K562 (cell line): ENCODE measurements around the gene ZDHHC8. TPM values are rescaled to one million over a fixed set of nuclear protein-coding genes. Genes with fewer than 3 reads are reported as not detected.

ENCODE experiments used
- ATAC-seq: fragments of 200-7000 bp; cut with Tn5 transposase; 3 replicates; pipeline ENCODE4 v1.9.1; 2020; ENCODE audit warnings: moderate library complexity
- BruUV-seq: library from RNA; stranded (reverse); fragments of 400-500 nt; replicated peaks from 2 replicates; lab custom pipeline; 2021; lab: Mats Ljungman, UMichigan
- CTCF ChIA-PET: fragments of 300-600 bp; formaldehyde crosslinking; extraction: SDS; loops from one replicate; lab custom pipeline; 2021; ENCODE audit warnings: low intra/inter-chr PET ratio; lab: Yijun Ruan, JAX
- POLR2A ChIA-PET: fragments of 300-600, 350-650 bp; sonication (Branson Sonifier 250); formaldehyde crosslinking; extraction: SDS; loops from one replicate; lab custom pipeline; 2021; ENCODE audit warnings: antibody characterized with exemption, inconsistent platforms; lab: Yijun Ruan, JAX
- DNase-seq, 4 experiments: peaks; one replicate each; pipeline versions ENCODE4 v3.0.0 to v3.0.0-alpha.2; 2011 to 2018; ENCODE audit warnings: low spot score in 3 of 4, mixed read lengths in 3 of 4; ENCODE audit errors: extremely low read depth in 1 of 4
- FAIRE-seq: peaks from 2 replicates; lab custom pipeline; 2011; peaks lifted over from hg19 to GRCh38; lab: Jason Lieb, UNC
- H2AFZ ChIP-seq: 2 replicates; pipeline ENCODE4 v1.6.0; 2011; ENCODE audit warnings: low read depth, low read length, control low read depth, inconsistent platforms
- H3K27ac ChIP-seq: fragments of 200-600 bp; 3 replicates; pipeline ENCODE4 v1.8.0; 2011; ENCODE audit warnings: low read depth, mild to moderate bottlenecking, control low read depth, inconsistent platforms, low read length, moderate library complexity, mixed read lengths; ENCODE audit errors: extremely low read depth
- H3K27me3 ChIP-seq, 2 experiments: fragments of 300-600 bp in 1 of 2; 2 replicates in 1 of 2; 3 replicates in 1 of 2; pipeline versions ENCODE4 v1.6.0 to v1.8.0; 2011; ENCODE audit warnings: inconsistent platforms in 2 of 2, low read length in 2 of 2, mild to moderate bottlenecking in 1 of 2, mixed read lengths in 1 of 2, moderate library complexity in 1 of 2; ENCODE audit not compliant: control insufficient read depth in 2 of 2, insufficient read depth in 2 of 2
- H3K36me3 ChIP-seq: fragments of 300-600 bp; 3 replicates; pipeline ENCODE4 v1.8.0; 2011; ENCODE audit warnings: mild to moderate bottlenecking, low read length, inconsistent platforms; ENCODE audit not compliant: control insufficient read depth, insufficient read depth
- H3K4me1 ChIP-seq, 2 experiments: fragments of 200-600 bp in 1 of 2; replicated peaks in 1 of 2; 2 replicates in 1 of 2; 3 replicates in 1 of 2; pipeline versions ENCODE4 v1.5.1 to v1.8.0; 2011; ENCODE audit warnings: inconsistent platforms in 2 of 2, low read length in 2 of 2, mild to moderate bottlenecking in 1 of 2, mixed read lengths in 1 of 2, moderate library complexity in 1 of 2; ENCODE audit not compliant: control insufficient read depth in 2 of 2, insufficient read depth in 2 of 2
- H3K4me2 ChIP-seq: 2 replicates; pipeline ENCODE4 v1.6.1; 2011; ENCODE audit warnings: low read length, control low read depth, inconsistent platforms, mixed read lengths; ENCODE audit not compliant: insufficient read depth
- H3K4me3 ChIP-seq: fragments of 200-600 bp; sonication (generic), shearing (Covaris generic); 2 replicates; pipeline ENCODE4 v1.5.1; 2016; ENCODE audit warnings: control low read depth, inconsistent platforms
- H3K79me2 ChIP-seq: fragments of 200-600 bp; 3 replicates; pipeline ENCODE4 v1.8.0; 2011; ENCODE audit warnings: low read length, inconsistent platforms; ENCODE audit not compliant: control insufficient read depth, insufficient read depth
- H3K9ac ChIP-seq, 2 experiments: 2 replicates each; pipeline versions ENCODE4 v1.6.0 to v1.6.1; 2011; ENCODE audit warnings: low read depth in 2 of 2, low read length in 2 of 2, control low read depth in 1 of 2, inconsistent platforms in 1 of 2, mild to moderate bottlenecking in 1 of 2, mixed read lengths in 1 of 2; ENCODE audit not compliant: insufficient read depth in 1 of 2
- H3K9me1 ChIP-seq: one replicate; pipeline ENCODE4 v1.6.0; 2011; ENCODE audit warnings: inconsistent platforms, mild to moderate bottlenecking, low read length, moderate library complexity; ENCODE audit not compliant: control insufficient read depth, insufficient read depth
- H3K9me3 ChIP-seq: replicated peaks from 2 replicates; pipeline ENCODE4 v1.5.1; 2011; ENCODE audit warnings: low read depth, low read length, inconsistent platforms; ENCODE audit not compliant: control insufficient read depth, insufficient read depth
- H4K20me1 ChIP-seq: replicated peaks from 2 replicates; pipeline ENCODE4 v1.6.1; 2011; ENCODE audit warnings: low read length, inconsistent platforms, mixed read lengths; ENCODE audit not compliant: control insufficient read depth, insufficient read depth
- BRCA1 ChIP-seq, 2 experiments: fragments of 450-650 bp in 1 of 2; sonication (generic) in 1 of 2; formaldehyde crosslinking in 1 of 2; IDR thresholded peaks; 2 replicates each; pipeline versions ENCODE4 v1.5.0 to v1.6.1; 2017 to 2020; ENCODE audit warnings: mild to moderate bottlenecking in 1 of 2, missing genetic modification reagents in 1 of 2
- CSDE1 ChIP-seq, 2 experiments: fragments of 450-650 bp; IDR thresholded peaks; 2 replicates each; pipeline ENCODE4 v1.6.1; 2016; ENCODE audit warnings: mild to moderate bottlenecking in 1 of 2
- FOS ChIP-seq: IDR thresholded peaks from 3 replicates; pipeline ENCODE4 v1.6.1; 2011; ENCODE audit not compliant: insufficient read length; ENCODE audit errors: extremely low read depth
- GATAD2A ChIP-seq: fragments of 450-650 bp; IDR thresholded peaks from 2 replicates; pipeline ENCODE4 v1.6.1; 2017
- HDAC1 ChIP-seq, 2 experiments: fragments of 450-650 bp; IDR thresholded peaks; 2 replicates each; pipeline ENCODE4 v1.6.1; 2016 to 2017; ENCODE audit warnings: inconsistent platforms in 1 of 2, mild to moderate bottlenecking in 1 of 2, moderate library complexity in 1 of 2
- HDAC3 ChIP-seq: fragments of 450-650 bp; IDR thresholded peaks from 2 replicates; pipeline ENCODE4 v1.6.1; 2018; ENCODE audit warnings: borderline replicate concordance, mild to moderate bottlenecking, moderate library complexity; ENCODE audit not compliant: partially characterized antibody
- HDAC8 ChIP-seq: fragments of 450-650 bp; IDR thresholded peaks from 2 replicates; pipeline ENCODE4 v1.6.1; 2016; ENCODE audit warnings: mild to moderate bottlenecking, missing genetic modification characterization, moderate library complexity, missing compliant biosample characterization
- MAZ ChIP-seq, 2 experiments: fragments of 450-650 bp in 1 of 2; sonication (generic) in 1 of 2; formaldehyde crosslinking; IDR thresholded peaks in 1 of 2; conservative IDR thresholded peaks in 1 of 2; 2 replicates each; pipeline versions ENCODE4 v1.4.0 to v1.5.0; 2020; ENCODE audit warnings: mild to moderate bottlenecking in 1 of 2, missing genetic modification reagents in 1 of 2
- NCOA4 ChIP-seq: fragments of 450-650 bp; IDR thresholded peaks from 2 replicates; pipeline ENCODE4 v1.6.1; 2018; ENCODE audit warnings: mild to moderate bottlenecking; ENCODE audit not compliant: partially characterized antibody
- NFATC3 ChIP-seq: fragments of 450-650 bp; IDR thresholded peaks from 2 replicates; pipeline ENCODE4 v1.6.1; 2017; ENCODE audit warnings: mild to moderate bottlenecking
- RBM25 ChIP-seq: fragments of 200-400 bp; formaldehyde crosslinking; IDR thresholded peaks from 2 replicates; pipeline ENCODE4 v1.6.1; 2018; ENCODE audit warnings: low read length, low read depth, moderate library complexity; ENCODE audit not compliant: severe bottlenecking
- RFX5 ChIP-seq: IDR thresholded peaks from 2 replicates; pipeline ENCODE4 v1.6.1; 2011; ENCODE audit warnings: low read depth, mild to moderate bottlenecking, improper control_type of control experiment, low read length
- SETDB1 ChIP-seq: IDR thresholded peaks from one replicate; pipeline ENCODE4 v1.6.1; 2012; ENCODE audit warnings: low read length, control low read depth, inconsistent platforms
- SMAD1 ChIP-seq: fragments of 150-350 bp; IDR thresholded peaks from 2 replicates; pipeline ENCODE4 v1.6.1; 2014; ENCODE audit warnings: low read length, low read depth; ENCODE audit not compliant: partially characterized antibody
- SMARCA4 ChIP-seq: fragments of 450-650 bp; IDR thresholded peaks from 2 replicates; pipeline ENCODE4 v1.6.1; 2016
- SRSF3 ChIP-seq: fragments of 200-400 bp; formaldehyde crosslinking; IDR thresholded peaks from 2 replicates; pipeline ENCODE4 v1.6.1; 2016; ENCODE audit warnings: mild to moderate bottlenecking, low read length, moderate library complexity; ENCODE audit not compliant: insufficient read depth
- TCF7 ChIP-seq: sonication (generic); IDR thresholded peaks from 2 replicates; pipeline ENCODE4 v1.6.1; 2016; ENCODE audit warnings: antibody characterized with exemption, borderline replicate concordance
- ZNF253 ChIP-seq: fragments of 250-450 bp; sonication (Bioruptor Pico); conservative IDR thresholded peaks from 2 replicates; pipeline ENCODE4 v1.6.1; 2021; ENCODE audit warnings: mild to moderate bottlenecking
- ZNF324 ChIP-seq: fragments of 250-450 bp; sonication (Bioruptor Pico); IDR thresholded peaks from 2 replicates; pipeline ENCODE4 v1.4.0; 2020; ENCODE audit warnings: mild to moderate bottlenecking
- ZNF551 ChIP-seq: fragments of 250-450 bp; sonication (Bioruptor Pico); IDR thresholded peaks from 2 replicates; pipeline ENCODE4 v1.5.0; 2021; ENCODE audit warnings: mild to moderate bottlenecking, moderate library complexity
- ZNF696 ChIP-seq: fragments of 250-450 bp; sonication (Bioruptor Pico); conservative IDR thresholded peaks from 2 replicates; pipeline ENCODE4 v1.4.0; 2020; ENCODE audit warnings: mild to moderate bottlenecking, moderate library complexity
- WGBS: fragments of 100-300 bp; shearing (Covaris generic); methylation state at CpG from one replicate; pipeline ENCODE4 v1.1.6; 2016; ENCODE audit warnings: low coverage, mixed read lengths; ENCODE audit not compliant: insufficient coverage; ENCODE audit errors: missing lambda C conversion rate; 5-methylcytosine and 5-hydroxymethylcytosine counted together
- in situ Hi-C: fragments of 300-500 bp; cut with MboI; formaldehyde crosslinking; loops from 4 replicates; pipeline ENCODE4 v1.15.0; 2018; ENCODE audit warnings: inconsistent platforms, mixed read lengths
- intact Hi-C: fragments of 100-400 bp; cut with micrococcal nuclease; formaldehyde crosslinking; loops from 2 replicates; pipeline ENCODE4 v1.14.2; 2022
- polyA plus RNA-seq, 8 experiments: library from polyadenylated mRNA; depleted of rRNA in 4 of 8; stranded (reverse) in 5 of 8; unstranded in 3 of 8; fragments of >200 nt; fragmentation: Nextera tagmentation in 2 of 8; fragmentation: Illumina TruSeq in 1 of 8; extraction: Ambion mirVana in 2 of 8; extraction: Trizol in 1 of 8; gene quantifications; 2 replicates each; pipeline versions ENCODE4 v1.2.1 to v1.2.3, GENCODE V29; 2011 to 2014; ENCODE audit warnings: inconsistent platforms in 1 of 8, missing spikeins in 1 of 8
- total RNA-seq, 7 experiments: library from RNA; depleted of rRNA in 6 of 7; stranded (reverse); fragments of >200 nt in 6 of 7; fragmentation: Illumina TruSeq in 2 of 7; extraction: Trizol in 2 of 7; gene quantifications; 2 replicates each; pipeline versions ENCODE4 v1.2.1 to v1.2.3, GENCODE V29; 2011 to 2021; ENCODE audit warnings: low replicate concordance in 1 of 7
- TF ChIP-seq, protein P1 (sequence below): sonication (generic); formaldehyde crosslinking; IDR thresholded peaks from 2 replicates; pipeline ENCODE4 v1.8.0; 2022; ENCODE audit warnings: missing genetic modification reagents, mild to moderate bottlenecking, borderline replicate concordance
- TF ChIP-seq, protein P2 (sequence below): sonication (generic); formaldehyde crosslinking; IDR thresholded peaks from 2 replicates; pipeline ENCODE4 v1.9.0; 2022; ENCODE audit warnings: mild to moderate bottlenecking, missing genetic modification reagents
- TF ChIP-seq, protein P3 (sequence below): fragments of 250-450 bp; sonication (Bioruptor Pico); IDR thresholded peaks from 2 replicates; pipeline ENCODE4 v1.9.0; 2021; ENCODE audit warnings: mild to moderate bottlenecking

Gene ZDHHC8
- total and polyA plus RNA-seq, 9 of the 15 experiments (the other 6 are each of a cell fraction or from before 2014, with no cell fraction given): 0.04 to 109 (median 16.4) TPM

DNA sequence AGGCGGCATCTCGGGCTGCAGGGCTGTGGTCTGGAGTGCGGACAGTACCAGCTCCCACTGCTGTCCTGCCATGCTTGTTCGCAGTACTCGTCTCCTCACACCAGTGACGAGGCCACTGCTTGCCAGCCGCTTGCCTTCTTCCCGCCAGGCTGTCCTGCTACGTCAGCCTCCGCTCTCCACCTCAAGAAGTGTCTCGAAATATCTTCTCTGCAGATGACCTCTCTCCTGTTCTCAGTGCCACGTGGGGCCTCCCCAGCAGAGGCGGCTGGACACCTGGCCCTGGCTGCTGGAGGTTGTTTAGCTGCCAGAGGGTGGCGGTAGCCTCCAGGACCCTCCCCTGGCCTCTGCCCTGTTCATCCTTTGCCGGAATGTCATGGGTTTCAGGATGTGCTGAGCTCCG lies 22.3 kb downstream of the ZDHHC8 start:
- H3K9me1 ChIP-seq: no peaks in the 10 kb centered on the region
- POLR2A ChIA-PET: interaction anchor here (0.7 to 1.6 kb wide), 10 partner anchors 10 to 250 kb away, joined by 3 to 7 read pairs (median 3); no protein-coding TSS in a partner anchor
- peak in 3 of 4 experiments; percentile 61 to 68 (median 61) for DNase-seq
- no TSS peak for BruUV-seq
- peak; percentile 57 for FAIRE-seq
- H3K27ac ChIP-seq: no peak overlapping the region
- no peak overlapping the region for H3K4me3 ChIP-seq
- H3K9ac ChIP-seq: peak overlapping the region in 1 of 2 experiments; percentile 73; a peak in 2 of 4 replicates
- CTCF ChIA-PET: interaction anchor here (0.6 to 1.0 kb wide), 4 partner anchors 115 to 303 kb away, joined by 3 to 4 read pairs (median 3); no protein-coding TSS in a partner anchor
- H3K4me1 ChIP-seq: peaks cover 0 to 78% of the 10 kb centered on the region in 2 experiments; a peak in 2 of 5 replicates
- no peak overlapping the region for H3K4me2 ChIP-seq
- in situ Hi-C loops: loop anchor here (25.0 kb wide), 1 partner anchor 533 kb away; no protein-coding TSS in a partner anchor
- intact Hi-C loops: loop anchor here (10.0 kb wide), 1 partner anchor 261 kb away; no protein-coding TSS in a partner anchor
- no peak overlapping the region for H2AFZ ChIP-seq
- H3K9me3 ChIP-seq: no peaks in the 10 kb centered on the region
- ATAC-seq: peak; percentile 48
- H4K20me1 ChIP-seq: peaks cover 45% of the 10 kb centered on the region
- H3K27me3 ChIP-seq: peaks cover 23 to 62% of the 10 kb centered on the region in 2 experiments; a peak in 4 of 5 replicates
- H3K36me3 ChIP-seq: no peaks in the 10 kb centered on the region
- WGBS: 28% methylated on average over 16 of the region's 16 CpGs
- no peaks in the 10 kb centered on the region for H3K79me2 ChIP-seq
- TF ChIP-seq MAZ (CRISPR knock-in tag; conservative IDR thresholded peaks at IDR 0.05 in 1 of 2, IDR thresholded peaks at IDR 0.05 in 1 of 2) (0 out of 4 replicates have a peak, but pooled peaks of 1 of the 2 experiments have one; percentile 9), NFATC3 (no peak), HDAC1 (IDR thresholded peaks at IDR 0.05) (peak in 1 of 2 experiments; percentile 21; a peak in 1 of 4 replicates), SMARCA4 (no peak), HDAC8 (tag) (no peak), RBM25 (no peak), TCF7 (0 out of 2 replicates have a peak, but pooled peaks have one; percentile 41), ZNF324 (no peak), BRCA1 (IDR thresholded peaks at IDR 0.05) (no peak), BRCA1 (CRISPR knock-in tag; IDR thresholded peaks at IDR 0.05) (0 out of 2 replicates have a peak, but pooled peaks have one; percentile 7), ZNF253 (no peak), SETDB1 (no peak), SRSF3 (0 out of 2 replicates have a peak, but pooled peaks have one; percentile 44), NCOA4 (no peak), CSDE1 (IDR thresholded peaks at IDR 0.05) (no peak), FOS (no peak), SMAD1 (no peak), ZNF696 (no peak), ZNF551 (no peak), GATAD2A (no peak), HDAC3 (no peak), RFX5 (no peak)
- TF ChIP-seq, protein P1, sequence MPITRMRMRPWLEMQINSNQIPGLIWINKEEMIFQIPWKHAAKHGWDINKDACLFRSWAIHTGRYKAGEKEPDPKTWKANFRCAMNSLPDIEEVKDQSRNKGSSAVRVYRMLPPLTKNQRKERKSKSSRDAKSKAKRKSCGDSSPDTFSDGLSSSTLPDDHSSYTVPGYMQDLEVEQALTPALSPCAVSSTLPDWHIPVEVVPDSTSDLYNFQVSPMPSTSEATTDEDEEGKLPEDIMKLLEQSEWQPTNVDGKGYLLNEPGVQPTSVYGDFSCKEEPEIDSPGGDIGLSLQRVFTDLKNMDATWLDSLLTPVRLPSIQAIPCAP (CRISPR knock-in tag): no peak
- TF ChIP-seq, protein P2, sequence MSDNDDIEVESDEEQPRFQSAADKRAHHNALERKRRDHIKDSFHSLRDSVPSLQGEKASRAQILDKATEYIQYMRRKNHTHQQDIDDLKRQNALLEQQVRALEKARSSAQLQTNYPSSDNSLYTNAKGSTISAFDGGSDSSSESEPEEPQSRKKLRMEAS (CRISPR knock-in tag): peak; percentile 82
- TF ChIP-seq, protein P3, sequence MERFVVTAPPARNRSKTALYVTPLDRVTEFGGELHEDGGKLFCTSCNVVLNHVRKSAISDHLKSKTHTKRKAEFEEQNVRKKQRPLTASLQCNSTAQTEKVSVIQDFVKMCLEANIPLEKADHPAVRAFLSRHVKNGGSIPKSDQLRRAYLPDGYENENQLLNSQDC (CRISPR knock-in tag): no peak
